Body of pancreas (tissue), 4 donors: Measurements from ENCODE around the gene ARID4B. TPM values are rescaled to one million over a fixed set of nuclear protein-coding genes. Genes with fewer than 3 reads are reported as not detected.

Experiments
- ATAC-seq: fragments of 150-250 bp; one replicate; pipeline ENCODE4 v1.9.1; 2016
- DNase-seq, 4 donors: peaks; one replicate each; pipeline ENCODE4 v3.0.0-alpha.2; 2019
- H3K27ac ChIP-seq, 4 donors: fragments of 200-600 bp; sonication (generic); 1 replicate in 3 of 4; 2 replicates in 1 of 4; pipeline versions ENCODE4 v1.5.1 to v1.6.1; 2016 to 2019; ENCODE audit warnings: mild to moderate bottlenecking in 1 of 4, mixed read lengths in 1 of 4, moderate library complexity in 1 of 4
- H3K27me3 ChIP-seq, 2 donors: fragments of 200-600 bp; sonication (generic); one replicate each; pipeline ENCODE4 v1.6.0; 2016; ENCODE audit warnings: mild to moderate bottlenecking in 1 of 2
- H3K36me3 ChIP-seq, 2 donors: fragments of 200-600 bp; sonication (generic); replicated peaks in 1 of 2; 2 replicates each; pipeline ENCODE4 v1.5.1; 2016; ENCODE audit warnings: low read depth in 2 of 2; ENCODE audit not compliant: insufficient read depth in 1 of 2
- H3K4me1 ChIP-seq: fragments of 200-600 bp; sonication (generic); one replicate; pipeline ENCODE4 v1.6.0; 2016
- H3K4me3 ChIP-seq, 2 donors: fragments of 200-600 bp; sonication (generic); 1 replicate in 1 of 2; 2 replicates in 1 of 2; pipeline ENCODE4 v1.5.1; 2016 to 2019
- H3K9me3 ChIP-seq, 3 donors: fragments of 200-600 bp; sonication (generic); 1 replicate in 2 of 3; 2 replicates in 1 of 3; pipeline ENCODE4 v1.5.1; 2016
- CTCF ChIP-seq, 7 experiments: fragments of 450-650 bp in 4 of 7; fragments of 200-600 bp in 3 of 7; sonication (generic) in 3 of 7; IDR thresholded peaks; one replicate each; pipeline ENCODE4 v1.5.1; 2016 to 2019; ENCODE audit warnings: antibody characterized with exemption in 7 of 7
- POLR2A ChIP-seq, 3 donors: fragments of 450-650 bp; IDR thresholded peaks; one replicate each; pipeline ENCODE4 v1.6.1; 2016; ENCODE audit warnings: antibody characterized with exemption in 3 of 3, mild to moderate bottlenecking in 2 of 3
- WGBS, 2 donors: methylation state at CpG; one replicate each; pipeline ENCODE4 v1.1.5; 2017; 5-methylcytosine and 5-hydroxymethylcytosine counted together
- intact Hi-C: fragments of 100-400 bp; cut with DNase I; formaldehyde crosslinking; loops from one replicate; pipeline ENCODE4 v1.15.1; 2023
- total RNA-seq, 2 donors: library from RNA; depleted of rRNA; stranded (reverse); fragments of >200 nt; gene quantifications; one replicate each; pipeline ENCODE4 v1.1.0, GENCODE V29; 2016

Gene ARID4B
- total RNA-seq, 2 donors from 2014 or later = 27.7 to 35.3 TPM

GRCh38 chr1:235238558-235238957 lies 89.4 kb downstream of the ARID4B start:
- no peak for TF ChIP-seq POLR2A (IDR thresholded peaks at IDR 0.05)
- TF ChIP-seq CTCF (IDR thresholded peaks at IDR 0.05) = no peak
- Histone ChIP-seq H3K27me3 (no peaks in the 10 kb centered on the region), H3K36me3 (no peaks in the 10 kb centered on the region), H3K4me3 (no peak overlapping the region), H3K9me3 (no peaks in the 10 kb centered on the region), H3K4me1 (no peaks in the 10 kb centered on the region), H3K27ac (no peak overlapping the region)
- intact Hi-C loops = no loop called here
- DNase-seq = no peak
- 90 to 95% methylated on average over 4 of the region's 4 CpGs for WGBS, 2 donors
- ATAC-seq = no peak

DNA sequence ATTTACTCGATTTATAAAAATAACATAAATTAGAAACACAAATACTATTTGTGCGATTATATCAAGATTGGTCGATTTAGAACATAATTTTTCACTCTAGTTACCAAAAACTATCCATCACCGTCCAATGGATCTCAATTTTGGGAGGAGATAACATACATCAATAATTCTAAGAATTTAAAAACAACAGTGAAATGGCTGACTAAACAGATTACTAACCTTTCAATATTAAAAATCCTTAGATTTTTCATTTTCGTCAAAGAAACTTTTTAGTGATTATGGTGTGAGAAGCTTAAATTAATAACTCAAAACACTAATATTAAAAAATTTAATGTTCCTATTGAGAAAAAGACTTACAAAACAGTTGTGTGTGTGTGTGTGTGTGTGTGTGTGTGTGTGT lies 91.9 kb downstream of the ARID4B start:
- H3K36me3 ChIP-seq = peaks cover 0 to 2% of the 10 kb centered on the region in 2 donors
- intact Hi-C loops = no loop called here
- no peaks in the 10 kb centered on the region for H3K27me3 ChIP-seq
- 87 to 95% methylated on average over 5 of the region's 5 CpGs for WGBS, 2 donors
- no peak for ATAC-seq
- TF ChIP-seq CTCF (IDR thresholded peaks at IDR 0.05) (no peak), POLR2A (IDR thresholded peaks at IDR 0.05) (no peak)
- H3K4me1 ChIP-seq = no peaks in the 10 kb centered on the region
- H3K27ac ChIP-seq = no peak overlapping the region
- H3K4me3 ChIP-seq = no peak overlapping the region
- no peaks in the 10 kb centered on the region for H3K9me3 ChIP-seq
- DNase-seq = no peak

- Histone ChIP-seq H3K4me1 (no peaks in the 10 kb centered on the region), H3K27me3 (no peaks in the 10 kb centered on the region), H3K36me3 (peaks cover 8 to 17% of the 10 kb centered on the region in 2 donors), H3K27ac (no peak overlapping the region), H3K9me3 (no peaks in the 10 kb centered on the region), H3K4me3 (no peak overlapping the region)
- ATAC-seq = no peak
- TF ChIP-seq CTCF (IDR thresholded peaks at IDR 0.05) (no peak), POLR2A (IDR thresholded peaks at IDR 0.05) (no peak)
- WGBS, 2 donors = 94 to 96% methylated on average over 2 of the region's 2 CpGs
- intact Hi-C loops = no loop called here
- DNase-seq = no peak
Measured at GRCh38 chr1:235229868-235230267, 98.1 kb downstream of the ARID4B start.

DNA sequence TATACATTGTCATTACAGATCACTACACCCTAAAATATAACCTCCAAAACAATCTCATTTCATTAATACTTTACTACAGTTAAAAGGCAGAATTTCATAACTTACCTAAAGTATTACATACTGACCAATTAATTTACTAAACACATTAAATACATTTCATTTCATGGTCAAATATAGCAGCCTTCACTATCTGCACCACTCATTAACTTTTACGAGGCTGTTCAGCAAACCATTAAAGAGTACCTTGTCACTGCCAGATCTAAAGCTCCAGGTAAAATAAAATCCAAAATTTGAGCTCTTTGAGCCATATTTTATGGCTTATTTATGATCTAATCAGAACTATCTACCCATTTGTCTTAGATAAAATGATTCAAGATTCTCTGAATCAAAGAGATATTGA lies 100.6 kb downstream of the ARID4B start:
- intact Hi-C loops = no loop called here
- 90 to 93% methylated on average over 1 of the region's 1 CpG for WGBS, 2 donors
- H3K4me3 ChIP-seq = no peak overlapping the region

More for the DNA sequence above, 100.6 kb downstream of the ARID4B start:
- Histone ChIP-seq H3K9me3 (no peaks in the 10 kb centered on the region), H3K27me3 (no peaks in the 10 kb centered on the region), H3K36me3 (peaks cover 8 to 28% of the 10 kb centered on the region in 2 donors), H3K4me1 (no peaks in the 10 kb centered on the region), H3K27ac (no peak overlapping the region)
- ATAC-seq (no peak), DNase-seq (no peak)
- TF ChIP-seq CTCF (IDR thresholded peaks at IDR 0.05) (no peak), POLR2A (IDR thresholded peaks at IDR 0.05) (no peak)
